HG03520 (cell line): ENCODE results near the gene ARHGDIB.
A peak's percentile ranks its signal among the peaks of the same experiment; 100 is the strongest.

Experiments used
- ATAC-seq: cut with Tn5 transposase; IDR thresholded peaks from one replicate; pipeline ENCODE4 v1.9.1; 2021; ENCODE audit warnings: mild to moderate bottlenecking, moderate library complexity; ENCODE audit not compliant: unreplicated experiment

ARHGDIB gene

GRCh38 chr12:14957551-14958168 lies 3.7 kb downstream of the ARHGDIB start:
- no peak for ATAC-seq

GRCh38 chr12:14956905-14957304 lies 4.5 kb downstream of the ARHGDIB start:
- ATAC-seq: no peak

GRCh38 chr12:14956024-14956891 lies 5.1 kb downstream of the ARHGDIB start:
- peak; percentile 17 for ATAC-seq

- no peak for ATAC-seq
These were observed 7.1 kb downstream of the ARHGDIB start for GRCh38 chr12:14954269-14954668.

- ATAC-seq: no peak
These were observed 7.6 kb downstream of the ARHGDIB start for GRCh38 chr12:14953752-14954151.

GRCh38 chr12:14952299-14952921 lies 9.0 kb downstream of the ARHGDIB start:
- ATAC-seq: peak; percentile 70

- ATAC-seq: no peak
These were observed 9.6 kb downstream of the ARHGDIB start for GRCh38 chr12:14951851-14952250.

- no peak for ATAC-seq
These were observed 10.2 kb downstream of the ARHGDIB start for GRCh38 chr12:14950982-14951746.

GRCh38 chr12:14950421-14950820 lies 11.0 kb downstream of the ARHGDIB start:
- ATAC-seq: no peak

GRCh38 chr12:14949631-14950030 lies 11.8 kb downstream of the ARHGDIB start:
- no peak for ATAC-seq

GRCh38 chr12:14948672-14949071 lies 12.7 kb downstream of the ARHGDIB start:
- peak; percentile 87 for ATAC-seq

GRCh38 chr12:14946861-14947260 lies 14.5 kb downstream of the ARHGDIB start:
- no peak for ATAC-seq

GRCh38 chr12:14946162-14946561 lies 15.2 kb downstream of the ARHGDIB start:
- ATAC-seq: no peak

GRCh38 chr12:14942196-14942931 lies 19.0 kb downstream of the ARHGDIB start:
- no peak for ATAC-seq

- ATAC-seq: no peak
These were observed 20.0 kb downstream of the ARHGDIB start for GRCh38 chr12:14941369-14941768.

- ATAC-seq: no peak
These were observed 23.1 kb downstream of the ARHGDIB start, which contains the start of gene ERP27 for GRCh38 chr12:14938301-14938700. Gene ERP27, minus strand, starts transcription at chr12:14938537. Its CDS starts 29 bp downstream, at chr12:14938508.

GRCh38 chr12:14937689-14938088 lies 23.7 kb downstream of the ARHGDIB start:
- ATAC-seq: peak; percentile 42

GRCh38 chr12:14937014-14937413 lies 24.4 kb downstream of the ARHGDIB start:
- no peak for ATAC-seq

- ATAC-seq: no peak
These were observed 25.1 kb downstream of the ARHGDIB start for GRCh38 chr12:14936224-14936861.

GRCh38 chr12:14935031-14935430 lies 26.4 kb downstream of the ARHGDIB start:
- ATAC-seq: no peak
